GM21529 (cell line): ENCODE measurements around the gene TFCP2L1.

Experiments used
- ATAC-seq: cut with Tn5 transposase; IDR thresholded peaks from one replicate; pipeline ENCODE4 v1.9.1; 2021; ENCODE audit not compliant: unreplicated experiment

Gene TFCP2L1

GRCh38 chr2:121297217-121297830, 12.3 kb upstream of the TFCP2L1 start:
- no peak for ATAC-seq

GRCh38 chr2:121295911-121296650, 11.1 kb upstream of the TFCP2L1 start:
- no peak for ATAC-seq

- no peak for ATAC-seq
These were observed 10.2 kb upstream of the TFCP2L1 start for GRCh38 chr2:121294881-121295840.

GRCh38 chr2:121293450-121294325, 8.7 kb upstream of the TFCP2L1 start:
- ATAC-seq: no peak

GRCh38 chr2:121291251-121291580, 6.2 kb upstream of the TFCP2L1 start:
- ATAC-seq: no peak

- ATAC-seq: no peak
These were observed 4.3 kb upstream of the TFCP2L1 start for GRCh38 chr2:121289271-121289670.

GRCh38 chr2:121288454-121289231, 3.6 kb upstream of the TFCP2L1 start:
- ATAC-seq: no peak

- ATAC-seq: no peak
These were observed 3.0 kb upstream of the TFCP2L1 start for GRCh38 chr2:121287956-121288355.

- no peak for ATAC-seq
These were observed 2.3 kb upstream of the TFCP2L1 start for GRCh38 chr2:121287146-121287798.

- no peak for ATAC-seq
These were observed 1.5 kb upstream of the TFCP2L1 start for GRCh38 chr2:121286506-121286905.

GRCh38 chr2:121285926-121286325, 924 bp upstream of the TFCP2L1 start:
- ATAC-seq: no peak

GRCh38 chr2:121283670-121284462, 1.1 kb downstream of the TFCP2L1 start:
- ATAC-seq: no peak

GRCh38 chr2:121282800-121283385, 2.1 kb downstream of the TFCP2L1 start:
- no peak for ATAC-seq

GRCh38 chr2:121281694-121282093, 3.3 kb downstream of the TFCP2L1 start:
- ATAC-seq: no peak

GRCh38 chr2:121281107-121281506, 3.9 kb downstream of the TFCP2L1 start:
- ATAC-seq: no peak

GRCh38 chr2:121279476-121280220, 5.4 kb downstream of the TFCP2L1 start:
- ATAC-seq: no peak

GRCh38 chr2:121276341-121276740, 8.7 kb downstream of the TFCP2L1 start:
- no peak for ATAC-seq

GRCh38 chr2:121273116-121273515, 11.9 kb downstream of the TFCP2L1 start:
- ATAC-seq: no peak
